ENCODE measurements around the gene WWOX.

- 0 out of 2 replicates have a peak, but pooled peaks have one; percentile 51 for TF ChIP-seq TAF1 (IDR thresholded peaks at IDR 0.05; ENCODE audit: low read depth, low read length)
- peak; percentile 53 for TF ChIP-seq POLR2A (IDR thresholded peaks at IDR 0.05; ENCODE audit: low read depth, low read length)
- 0 out of 2 replicates have a peak, but pooled peaks have one; percentile 28 for TF ChIP-seq POLR2AphosphoS5 (IDR thresholded peaks at IDR 0.05; ENCODE audit: low read depth, low read length)
- 0 out of 2 replicates have a peak, but pooled peaks have one; percentile 37 for TF ChIP-seq SPI1 (IDR thresholded peaks at IDR 0.05; ENCODE audit: low read depth, low read length)
- peak; percentile 48 for TF ChIP-seq PAX5 (IDR thresholded peaks at IDR 0.05; ENCODE audit: insufficient read depth, low read length, severe bottlenecking)
These were observed at the start of gene WWOX for GRCh38 chr16:78099271-78100111.

All from GM12891 (cell line).